ENCODE data around the gene ADGRG6.
"Not testable (repeated sequence)": the region's sequence is repeated elsewhere in the genome, so short reads cannot be mapped to it uniquely, and the experiment has no call there.

Gene ADGRG6

DNA sequence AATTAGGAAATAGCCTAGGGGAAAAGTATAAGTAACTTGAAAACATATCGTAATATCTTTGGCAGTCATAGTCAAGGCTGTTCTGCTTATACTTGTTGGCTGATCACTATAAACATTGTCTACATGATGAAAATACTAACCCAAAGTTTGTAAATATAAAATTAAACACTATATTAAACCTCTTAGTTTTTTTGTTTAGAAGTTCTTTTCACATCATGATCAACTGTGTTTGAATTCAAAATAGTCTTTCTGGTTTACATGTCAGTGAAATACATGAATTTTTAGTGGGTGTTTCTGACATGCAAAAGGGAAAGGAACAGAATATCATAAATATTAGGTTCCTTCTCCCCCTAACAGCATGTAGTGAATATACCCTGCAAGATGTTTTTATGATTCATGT is 43.5 kb downstream of the ADGRG6 start:
- Histone ChIP-seq H3K4me1 (ENCODE audit: insufficient read depth, insufficient read length) (no peaks in the 10 kb centered on the region), H3K27me3 (ENCODE audit: insufficient read depth, insufficient read length) (no peaks in the 10 kb centered on the region), H3K9me3 (ENCODE audit: insufficient read depth, low read length) (no peaks in the 10 kb centered on the region), H3K4me3 (ENCODE audit: insufficient read length, low read depth) (no peak overlapping the region), H3K9ac (ENCODE audit: insufficient read length, low read depth) (no peak overlapping the region), H3K36me3 (ENCODE audit: insufficient read depth, insufficient read length, low read length) (no peaks in the 10 kb centered on the region)
- DNase-seq (ENCODE audit: low read depth, low spot score), result no peak
- no peak for TF ChIP-seq ZNF274 (IDR thresholded peaks at IDR 0.05; ENCODE audit: low read depth, low read length)
- no peak for TF ChIP-seq YY1 (IDR thresholded peaks at IDR 0.05; ENCODE audit: insufficient read depth, insufficient read length)
- no peak for TF ChIP-seq SUZ12 (IDR thresholded peaks at IDR 0.05; ENCODE audit: extremely low read depth, insufficient read depth, insufficient read length)

DNA sequence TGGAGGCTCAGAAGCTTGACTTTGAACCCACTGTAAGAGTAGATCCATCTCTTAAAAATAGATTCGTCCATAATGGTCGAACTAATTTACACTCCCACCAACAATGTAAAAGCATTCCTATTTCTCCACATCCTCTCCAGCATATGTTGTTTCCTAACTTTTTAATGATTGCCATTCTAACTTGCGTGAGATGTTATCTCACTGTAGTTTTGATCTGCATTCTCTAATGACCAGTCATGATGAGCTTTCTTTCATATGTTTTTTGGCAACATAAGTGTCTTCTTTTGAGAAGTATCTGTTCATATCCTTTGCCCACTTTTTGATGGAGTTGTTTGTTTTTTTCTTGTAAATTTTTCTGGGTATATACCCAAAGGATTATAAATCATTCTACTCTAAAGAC is 44.4 kb downstream of the ADGRG6 start:
- H3K9me3 ChIP-seq (ENCODE audit: insufficient read depth, low read length); H3K9ac ChIP-seq (ENCODE audit: insufficient read length, low read depth); H3K27me3 ChIP-seq (ENCODE audit: insufficient read depth, insufficient read length); H3K4me1 ChIP-seq (ENCODE audit: insufficient read depth, insufficient read length); H3K4me3 ChIP-seq (ENCODE audit: insufficient read length, low read depth); H3K36me3 ChIP-seq (ENCODE audit: insufficient read depth, insufficient read length, low read length); DNase-seq (ENCODE audit: low read depth, low spot score): not testable (repeated sequence)

DNA sequence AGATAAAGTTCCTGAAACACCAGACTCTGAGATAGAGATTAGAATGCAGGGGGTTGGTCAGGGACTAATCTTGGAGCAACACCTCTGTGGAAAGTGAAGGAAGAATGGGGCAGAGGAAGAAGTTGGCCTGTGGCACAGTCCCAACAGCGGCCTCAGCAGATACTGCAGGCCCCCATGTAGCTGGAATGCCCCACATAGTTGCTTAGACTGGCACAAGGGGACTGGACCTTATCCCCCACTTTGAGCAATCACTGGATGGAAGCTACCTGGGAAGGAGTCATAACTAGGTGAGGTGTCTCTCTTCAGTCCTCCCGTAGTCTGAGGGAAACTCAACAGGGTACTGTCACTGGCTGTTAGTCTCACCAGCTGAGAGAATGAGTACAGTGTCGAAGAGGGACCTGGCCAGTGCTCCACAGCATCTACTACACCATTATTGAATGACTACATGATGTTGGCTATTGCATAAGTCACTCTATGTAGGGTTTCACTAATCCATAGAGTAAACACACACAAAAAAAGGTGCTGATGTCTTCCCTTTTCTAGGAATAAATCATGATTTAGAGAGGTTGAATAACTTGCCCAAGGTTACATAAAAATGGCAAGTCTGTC is 47.5 kb downstream of the ADGRG6 start:
- no peaks in the 10 kb centered on the region for H3K36me3 ChIP-seq (ENCODE audit: insufficient read depth, insufficient read length, low read length)
- H3K9ac ChIP-seq (ENCODE audit: insufficient read length, low read depth), result no peak overlapping the region
- DNase-seq (ENCODE audit: low read depth, low spot score), result no peak
- no peaks in the 10 kb centered on the region for H3K4me1 ChIP-seq (ENCODE audit: insufficient read depth, insufficient read length)
- no peaks in the 10 kb centered on the region for H3K9me3 ChIP-seq (ENCODE audit: insufficient read depth, low read length)
- TF ChIP-seq SUZ12 (IDR thresholded peaks at IDR 0.05; ENCODE audit: extremely low read depth, insufficient read depth, insufficient read length) (no peak), ZNF274 (IDR thresholded peaks at IDR 0.05; ENCODE audit: low read depth, low read length) (no peak), YY1 (IDR thresholded peaks at IDR 0.05; ENCODE audit: insufficient read depth, insufficient read length) (no peak)
- no peaks in the 10 kb centered on the region for H3K27me3 ChIP-seq (ENCODE audit: insufficient read depth, insufficient read length)
- H3K4me3 ChIP-seq (ENCODE audit: insufficient read length, low read depth), result no peak overlapping the region

DNA sequence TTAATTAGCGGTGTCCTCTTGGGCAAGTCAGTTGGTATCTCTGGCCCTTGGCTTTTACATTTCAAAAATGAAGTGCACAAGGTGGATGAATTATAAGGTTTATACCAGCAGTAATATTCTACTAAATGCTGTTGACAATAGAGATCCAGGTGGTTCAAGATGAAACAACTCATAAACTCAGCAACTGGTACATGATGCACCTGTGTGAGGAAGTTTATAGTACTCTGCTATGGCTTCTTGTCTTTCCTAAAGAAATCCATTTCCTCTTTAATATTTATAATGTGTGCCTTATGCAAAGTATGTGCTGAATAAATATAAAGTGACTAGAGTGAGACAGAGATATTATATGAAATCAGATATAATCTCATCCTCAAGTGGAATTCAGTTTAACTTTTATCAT is 48.5 kb downstream of the ADGRG6 start:
- Histone ChIP-seq H3K27me3 (ENCODE audit: insufficient read depth, insufficient read length) (no peaks in the 10 kb centered on the region), H3K4me3 (ENCODE audit: insufficient read length, low read depth) (no peak overlapping the region), H3K9ac (ENCODE audit: insufficient read length, low read depth) (no peak overlapping the region), H3K36me3 (ENCODE audit: insufficient read depth, insufficient read length, low read length) (no peaks in the 10 kb centered on the region), H3K4me1 (ENCODE audit: insufficient read depth, insufficient read length) (no peaks in the 10 kb centered on the region), H3K9me3 (ENCODE audit: insufficient read depth, low read length) (no peaks in the 10 kb centered on the region)
- TF ChIP-seq SUZ12 (IDR thresholded peaks at IDR 0.05; ENCODE audit: extremely low read depth, insufficient read depth, insufficient read length) (no peak), ZNF274 (IDR thresholded peaks at IDR 0.05; ENCODE audit: low read depth, low read length) (no peak), YY1 (IDR thresholded peaks at IDR 0.05; ENCODE audit: insufficient read depth, insufficient read length) (no peak)
- DNase-seq (ENCODE audit: low read depth, low spot score), result no peak

DNA sequence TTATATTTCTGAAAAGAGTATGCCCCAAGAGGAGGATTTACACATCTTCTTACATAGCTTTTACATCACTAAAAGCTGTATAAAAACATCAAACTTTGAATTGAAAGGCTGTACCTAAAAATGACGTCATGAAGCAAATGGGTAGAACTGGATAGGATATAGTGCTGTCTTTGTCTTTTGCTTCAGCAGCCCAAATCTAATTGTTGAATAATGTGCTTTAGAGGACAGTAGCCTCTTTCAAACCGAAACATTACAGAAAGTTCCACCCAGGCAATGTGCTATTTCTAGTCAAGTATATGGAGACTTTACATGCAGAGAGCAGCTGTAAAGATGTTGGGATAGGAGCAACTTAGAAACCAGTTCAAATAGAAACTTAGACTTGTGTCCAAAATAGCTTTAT is 51.9 kb downstream of the ADGRG6 start:
- no peak for DNase-seq (ENCODE audit: low read depth, low spot score)
- no peak overlapping the region for H3K4me3 ChIP-seq (ENCODE audit: insufficient read length, low read depth)
- no peaks in the 10 kb centered on the region for H3K4me1 ChIP-seq (ENCODE audit: insufficient read depth, insufficient read length)
- H3K27me3 ChIP-seq (ENCODE audit: insufficient read depth, insufficient read length), result no peaks in the 10 kb centered on the region
- no peaks in the 10 kb centered on the region for H3K36me3 ChIP-seq (ENCODE audit: insufficient read depth, insufficient read length, low read length)
- TF ChIP-seq SUZ12 (IDR thresholded peaks at IDR 0.05; ENCODE audit: extremely low read depth, insufficient read depth, insufficient read length) (no peak), ZNF274 (IDR thresholded peaks at IDR 0.05; ENCODE audit: low read depth, low read length) (no peak), YY1 (IDR thresholded peaks at IDR 0.05; ENCODE audit: insufficient read depth, insufficient read length) (no peak)
- H3K9ac ChIP-seq (ENCODE audit: insufficient read length, low read depth), result no peak overlapping the region
- H3K9me3 ChIP-seq (ENCODE audit: insufficient read depth, low read length), result no peaks in the 10 kb centered on the region

DNA sequence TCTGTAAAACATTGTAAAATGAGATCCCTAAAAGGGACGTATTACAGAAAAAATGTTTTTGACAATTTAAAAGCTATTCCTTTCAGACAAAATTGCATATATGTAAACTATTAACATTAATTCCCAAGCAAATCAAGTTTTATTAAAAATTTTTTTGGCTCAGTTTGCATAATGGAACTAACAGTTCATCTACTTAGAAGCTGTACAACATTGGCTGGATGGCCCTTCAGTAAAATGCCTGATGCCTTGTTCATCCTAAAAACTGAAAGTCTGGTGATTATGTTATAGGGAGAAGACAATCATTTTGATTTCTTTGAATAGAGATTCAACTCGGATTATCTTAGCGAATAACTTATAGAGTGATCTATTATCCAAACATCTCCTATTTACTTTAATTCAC is 52.8 kb downstream of the ADGRG6 start:
- Histone ChIP-seq H3K4me3 (ENCODE audit: insufficient read length, low read depth) (no peak overlapping the region), H3K4me1 (ENCODE audit: insufficient read depth, insufficient read length) (no peaks in the 10 kb centered on the region), H3K9ac (ENCODE audit: insufficient read length, low read depth) (no peak overlapping the region), H3K36me3 (ENCODE audit: insufficient read depth, insufficient read length, low read length) (no peaks in the 10 kb centered on the region), H3K9me3 (ENCODE audit: insufficient read depth, low read length) (no peaks in the 10 kb centered on the region), H3K27me3 (ENCODE audit: insufficient read depth, insufficient read length) (no peaks in the 10 kb centered on the region)
- DNase-seq (ENCODE audit: low read depth, low spot score), result no peak
- TF ChIP-seq SUZ12 (IDR thresholded peaks at IDR 0.05; ENCODE audit: extremely low read depth, insufficient read depth, insufficient read length), result no peak
- TF ChIP-seq YY1 (IDR thresholded peaks at IDR 0.05; ENCODE audit: insufficient read depth, insufficient read length), result no peak
- no peak for TF ChIP-seq ZNF274 (IDR thresholded peaks at IDR 0.05; ENCODE audit: low read depth, low read length)

DNA sequence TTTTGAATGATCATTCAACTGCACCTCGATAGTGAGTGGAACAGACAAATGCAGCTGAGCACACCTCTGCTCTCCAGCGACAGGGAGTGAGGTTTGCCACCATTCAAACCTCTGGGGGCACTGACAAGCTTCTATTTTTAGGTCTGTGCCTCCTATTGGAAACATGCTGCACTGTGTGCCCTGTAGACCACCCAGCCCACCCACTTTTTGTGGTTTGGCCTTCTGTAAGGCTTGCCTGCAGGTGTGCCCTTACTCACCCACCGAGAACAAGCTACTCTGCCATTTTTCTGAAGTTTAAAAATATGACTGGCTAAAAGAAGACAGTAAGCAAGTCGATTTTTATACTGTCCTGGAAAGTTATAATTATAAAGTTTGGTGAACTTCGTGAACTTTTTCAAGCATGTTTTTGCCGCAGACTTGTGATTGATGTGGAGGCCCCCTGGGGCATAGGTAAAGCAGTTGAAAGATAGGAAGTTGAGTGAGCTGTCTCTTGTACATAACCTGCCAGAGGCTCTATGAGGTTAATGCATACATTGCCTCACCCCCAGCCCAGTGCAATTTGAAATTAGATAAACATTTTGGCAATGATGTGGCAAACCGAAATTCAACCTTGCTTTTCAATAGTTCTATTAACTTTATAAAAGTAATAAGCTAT is 53.8 kb downstream of the ADGRG6 start:
- TF ChIP-seq SUZ12 (IDR thresholded peaks at IDR 0.05; ENCODE audit: extremely low read depth, insufficient read depth, insufficient read length) (no peak), YY1 (IDR thresholded peaks at IDR 0.05; ENCODE audit: insufficient read depth, insufficient read length) (no peak)
- Histone ChIP-seq H3K36me3 (ENCODE audit: insufficient read depth, insufficient read length, low read length) (no peaks in the 10 kb centered on the region), H3K9ac (ENCODE audit: insufficient read length, low read depth) (no peak overlapping the region), H3K4me1 (ENCODE audit: insufficient read depth, insufficient read length) (no peaks in the 10 kb centered on the region), H3K4me3 (ENCODE audit: insufficient read length, low read depth) (no peak overlapping the region), H3K9me3 (ENCODE audit: insufficient read depth, low read length) (no peaks in the 10 kb centered on the region), H3K27me3 (ENCODE audit: insufficient read depth, insufficient read length) (no peaks in the 10 kb centered on the region)
- DNase-seq (ENCODE audit: low read depth, low spot score), result no peak

All from NT2/D1 (cell line).